H1 (cell line): ENCODE results near the gene MCM7. TPM values are rescaled to one million over a fixed set of nuclear protein-coding genes. Genes with fewer than 3 reads are reported as not detected.

Source experiments
- CTCF ChIA-PET: fragments of 300-600 bp; sonication (Branson Sonifier 250); formaldehyde crosslinking; loops from one replicate; lab custom pipeline; 2021; ENCODE audit not compliant: partially characterized antibody; lab: Charles Lee
- POLR2A ChIA-PET: fragments of 300-600 bp; sonication (Branson Sonifier 250); formaldehyde crosslinking; loops from one replicate; lab custom pipeline; 2021; ENCODE audit warnings: inconsistent platforms; ENCODE audit not compliant: partially characterized antibody; lab: Charles Lee
- DNase-seq, 2 experiments: peaks; one replicate each; pipeline versions ENCODE4 v3.0.0 to v3.0.0-alpha.2; 2010 to 2022; ENCODE audit warnings: low spot score in 2 of 2, low read depth in 1 of 2, mixed read lengths in 1 of 2
- FAIRE-seq: peaks from 2 replicates; lab custom pipeline; 2011; peaks lifted over from hg19 to GRCh38; lab: Jason Lieb, UNC
- H2AFZ ChIP-seq: 2 replicates; pipeline ENCODE4 v1.8.1; 2012; ENCODE audit warnings: low read length, inconsistent platforms
- H2AK5ac ChIP-seq: 2 replicates; pipeline ENCODE4 v1.6.1; 2013; ENCODE audit warnings: low read depth, low read length
- H2BK120ac ChIP-seq: replicated peaks from 2 replicates; pipeline ENCODE3; 2013; ENCODE audit warnings: low read depth, low read length, inconsistent platforms
- H2BK12ac ChIP-seq: 2 replicates; pipeline ENCODE4 v1.6.1; 2013; ENCODE audit warnings: low read depth, low read length
- H2BK15ac ChIP-seq: 2 replicates; pipeline ENCODE4 v1.6.1; 2013; ENCODE audit warnings: low read length
- H2BK20ac ChIP-seq: 2 replicates; pipeline ENCODE4 v1.6.1; 2013; ENCODE audit warnings: low read length
- H2BK5ac ChIP-seq: 2 replicates; pipeline ENCODE4 v1.6.1; 2013; ENCODE audit warnings: low read depth, low read length
- H3K14ac ChIP-seq: 2 replicates; pipeline ENCODE4 v1.6.1; 2013; ENCODE audit warnings: inconsistent platforms; ENCODE audit not compliant: insufficient read length
- H3K18ac ChIP-seq: 2 replicates; pipeline ENCODE4 v1.6.1; 2013; ENCODE audit warnings: low read length; ENCODE audit errors: extremely low read depth
- H3K23ac ChIP-seq: 2 replicates; pipeline ENCODE4 v1.6.1; 2013; ENCODE audit warnings: inconsistent platforms; ENCODE audit not compliant: insufficient read length
- H3K23me2 ChIP-seq: 2 replicates; pipeline ENCODE4 v1.6.1; 2013; ENCODE audit warnings: low read depth, low read length
- H3K27ac ChIP-seq: 2 replicates; pipeline ENCODE4 v1.6.1; 2011; ENCODE audit warnings: low read depth, low read length, inconsistent platforms
- H3K27me3 ChIP-seq, 4 experiments: replicated peaks in 1 of 4; 1 replicate in 1 of 4; 2 replicates in 3 of 4; pipeline versions ENCODE4 v1.6.1 to v1.8.1; 2011 to 2013; ENCODE audit warnings: low read length in 3 of 4, mild to moderate bottlenecking in 3 of 4, inconsistent platforms in 2 of 4, mixed read lengths in 2 of 4, moderate library complexity in 1 of 4; ENCODE audit not compliant: control insufficient read depth in 3 of 4, insufficient read depth in 3 of 4; ENCODE audit errors: extremely low read depth in 1 of 4
- H3K36me3 ChIP-seq, 4 experiments: 2 replicates each; pipeline versions ENCODE4 v1.6.1 to v1.8.1; 2011 to 2013; ENCODE audit warnings: mild to moderate bottlenecking in 4 of 4, low read length in 3 of 4, moderate library complexity in 2 of 4, control low read depth in 1 of 4, inconsistent platforms in 1 of 4; ENCODE audit not compliant: insufficient read depth in 4 of 4, control insufficient read depth in 2 of 4
- H3K4ac ChIP-seq: replicated peaks from 2 replicates; pipeline ENCODE3; 2013; ENCODE audit warnings: low read length, low read depth, mixed read lengths, inconsistent platforms; ENCODE audit not compliant: insufficient read length
- H3K4me1 ChIP-seq, 4 experiments: replicated peaks in 1 of 4; 1 replicate in 1 of 4; 2 replicates in 3 of 4; pipeline versions ENCODE4 v1.6.1 to v1.8.1; 2011 to 2013; ENCODE audit warnings: low read length in 3 of 4, inconsistent platforms in 2 of 4, mixed read lengths in 1 of 4; ENCODE audit not compliant: insufficient read depth in 4 of 4, control insufficient read depth in 3 of 4
- H3K4me2 ChIP-seq, 2 experiments: 2 replicates each; pipeline versions ENCODE4 v1.6.1 to v1.8.1; 2011 to 2013; ENCODE audit warnings: low read depth in 2 of 2, low read length in 2 of 2, control low read depth in 1 of 2, inconsistent platforms in 1 of 2, mild to moderate bottlenecking in 1 of 2; ENCODE audit not compliant: insufficient read depth in 1 of 2
- H3K4me3 ChIP-seq, 4 experiments: fragments of 200-600, 300-600 bp in 1 of 4; sonication (generic), shearing (Covaris generic), sonication (Bioruptor Twin) in 1 of 4; 2 replicates each; pipeline versions ENCODE4 v1.5.1 to v1.8.1; 2011 to 2016; ENCODE audit warnings: low read length in 4 of 4, low read depth in 3 of 4, control low read depth in 2 of 4, inconsistent platforms in 2 of 4, mild to moderate bottlenecking in 2 of 4, mixed read lengths in 1 of 4, moderate library complexity in 1 of 4; ENCODE audit not compliant: insufficient read depth in 2 of 4; ENCODE audit errors: extremely low read depth in 1 of 4
- H3K56ac ChIP-seq: replicated peaks from 2 replicates; pipeline ENCODE3; 2013; ENCODE audit warnings: low read depth, mild to moderate bottlenecking, mixed read lengths, low read length, inconsistent platforms; ENCODE audit not compliant: insufficient read length
- H3K79me1 ChIP-seq: 2 replicates; pipeline ENCODE4 v1.6.1; 2013; ENCODE audit warnings: low read depth, low read length, control low read depth
- H3K79me2 ChIP-seq, 2 experiments: 2 replicates each; pipeline versions ENCODE4 v1.6.1 to v1.8.1; 2012 to 2013; ENCODE audit warnings: low read length in 2 of 2, mild to moderate bottlenecking in 2 of 2, inconsistent platforms in 1 of 2; ENCODE audit not compliant: insufficient read depth in 2 of 2, control insufficient read depth in 1 of 2
- H3K9ac ChIP-seq, 4 experiments: replicated peaks in 1 of 4; 1 replicate in 1 of 4; 2 replicates in 3 of 4; pipeline versions ENCODE4 v1.6.1 to v1.8.1; 2011 to 2013; ENCODE audit warnings: low read depth in 3 of 4, low read length in 3 of 4, control low read depth in 2 of 4, mild to moderate bottlenecking in 2 of 4, moderate library complexity in 2 of 4, inconsistent platforms in 1 of 4; ENCODE audit errors: extremely low read depth in 1 of 4
- H3K9me3 ChIP-seq, 2 experiments: 2 replicates each; pipeline versions ENCODE4 v1.6.1 to v1.8.1; 2012 to 2013; ENCODE audit warnings: mild to moderate bottlenecking in 2 of 2, moderate library complexity in 2 of 2, control low read depth in 1 of 2, inconsistent platforms in 1 of 2, low read depth in 1 of 2, low read length in 1 of 2, mixed read lengths in 1 of 2; ENCODE audit not compliant: insufficient read depth in 2 of 2
- H4K20me1 ChIP-seq, 2 experiments: replicated peaks in 1 of 2; 2 replicates each; pipeline versions ENCODE3 to v1.8.1; 2011 to 2013; ENCODE audit warnings: inconsistent platforms in 2 of 2, low read length in 2 of 2, mild to moderate bottlenecking in 1 of 2; ENCODE audit not compliant: insufficient read depth in 2 of 2, control insufficient read depth in 1 of 2
- H4K5ac ChIP-seq: 2 replicates; pipeline ENCODE4 v1.6.1; 2013; ENCODE audit warnings: low read length, low read depth, mixed read lengths, inconsistent platforms; ENCODE audit not compliant: insufficient read length
- H4K8ac ChIP-seq: 2 replicates; pipeline ENCODE4 v1.8.0; 2013; ENCODE audit warnings: mild to moderate bottlenecking, moderate library complexity, low read length, inconsistent platforms; ENCODE audit not compliant: insufficient read depth; ENCODE audit errors: extremely low read depth
- H4K91ac ChIP-seq: replicated peaks from 2 replicates; pipeline ENCODE3; 2013; ENCODE audit warnings: low read length, mixed read lengths, inconsistent platforms; ENCODE audit not compliant: insufficient read length
- POLR2A ChIP-seq, 2 experiments: IDR thresholded peaks; 1 replicate in 1 of 2; 2 replicates in 1 of 2; pipeline ENCODE4 v1.6.1; 2011; ENCODE audit warnings: low read depth in 2 of 2, low read length in 2 of 2, mild to moderate bottlenecking in 2 of 2; ENCODE audit errors: control extremely low read depth in 1 of 2
- POLR2AphosphoS5 ChIP-seq: IDR thresholded peaks from 2 replicates; pipeline ENCODE4 v1.6.1; 2011; ENCODE audit warnings: low read depth, low read length
- SRF ChIP-seq: IDR thresholded peaks from 2 replicates; pipeline ENCODE4 v1.6.1; 2011; ENCODE audit warnings: mild to moderate bottlenecking, low read depth, low read length, moderate library complexity
- WGBS, 2 experiments: shearing (Covaris generic) in 1 of 2; methylation state at CpG; one replicate each; pipeline versions ENCODE4 v1.1.6 to v1.1.7; 2013 to 2015; ENCODE audit warnings: low lambda C conversion rate in 2 of 2, mixed read lengths in 2 of 2, inconsistent platforms in 1 of 2, low coverage in 1 of 2, missing lambda C conversion rate in 1 of 2; ENCODE audit not compliant: insufficient replicate concordance in 2 of 2, insufficient coverage in 1 of 2, insufficient read length in 1 of 2; ENCODE audit errors: extremely low coverage in 1 of 2, missing lambda C conversion rate in 1 of 2; 5-methylcytosine and 5-hydroxymethylcytosine counted together
- polyA plus RNA-seq, 7 experiments: library from polyadenylated mRNA; depleted of rRNA in 3 of 7; stranded (reverse) in 5 of 7; unstranded in 2 of 7; fragments of >200 nt in 5 of 7; fragments of 200-250 nt in 2 of 7; gene quantifications; 1 replicate in 5 of 7; 2 replicates in 1 of 7; 4 replicates in 1 of 7; pipeline versions ENCODE4 v1.2.1 to v1.2.3, GENCODE V29; 2011 to 2013; ENCODE audit warnings: missing spikeins in 2 of 7, mixed read lengths in 2 of 7
- total RNA-seq: library from RNA; stranded (reverse); fragmentation: NEBNext Ultra II Directional; extraction: Animal tissue kit (Norgen Biotek cat#: 25700); gene quantifications from 2 replicates; pipeline ENCODE4 v1.2.1, GENCODE V29; 2021

The MCM7 gene
- total and polyA plus RNA-seq, 2 of the 8 experiments (the other 6 are each of a cell fraction or from before 2014, with no cell fraction given) = 313 to 344 TPM

GRCh38 chr7:100099452-100099851 lies 1.7 kb downstream of the MCM7 start:
- POLR2A ChIA-PET = interaction anchor here (1.0 to 20.0 kb wide), 10 partner anchors 11 to 109 kb away, joined by 3 to 722 read pairs (median 8); partner anchors contain the start of genes CNPY4, COPS6, GPC2 and MBLAC1
- Histone ChIP-seq H2AK5ac (no peak overlapping the region; the same call in 1 of the 2 replicates), H2BK15ac (no peak overlapping the region), H3K18ac (no peak overlapping the region), H3K4me3 (peak overlapping the region; percentile 76 to 97 (median 84); a peak in 7 of 8 replicates), H3K23me2 (no peaks in the 10 kb centered on the region; the same call in 1 of the 2 replicates), H3K79me1 (peaks cover 12% of the 10 kb centered on the region), H4K20me1 (peaks cover 11 to 22% of the 10 kb centered on the region in 2 experiments), H3K4me2 (peak overlapping the region; percentile 56 to 77), H3K36me3 (peaks cover 50 to 58% (median 52%) of the 10 kb centered on the region in 4 experiments), H4K8ac (peak overlapping the region; percentile 74; the same call in 1 of the 2 replicates), H3K56ac (no peak overlapping the region), H3K23ac (no peak overlapping the region), H3K4me1 (peaks cover 0 to 8% (median 3%) of the 10 kb centered on the region in 4 experiments; a peak in 3 of 7 replicates), H2BK5ac (no peak overlapping the region; the same call in 1 of the 2 replicates), H3K9me3 (no peaks in the 10 kb centered on the region), H3K4ac (no peak overlapping the region), H3K79me2 (peaks cover 9 to 56% of the 10 kb centered on the region in 2 experiments), H2AFZ (no peak overlapping the region), H3K27me3 (no peaks in the 10 kb centered on the region), H2BK12ac (no peak overlapping the region), H4K91ac (no peak overlapping the region), H2BK20ac (no peak overlapping the region), H3K9ac (peak overlapping the region; percentile 71 to 100 (median 99)), H3K14ac (no peak overlapping the region), H4K5ac (no peak overlapping the region), H3K27ac (peak overlapping the region; percentile 98; the same call in 1 of the 2 replicates), H2BK120ac (no peak overlapping the region)
- WGBS, 2 experiments = 94% methylated on average over 12 of the region's 12 CpGs; no CpG with 5 or more reads in 1 of the 2 experiments
- CTCF ChIA-PET = interaction anchor here (0.6 to 5.9 kb wide), 3 partner anchors 14 to 538 kb away, joined by 3 to 55 read pairs (median 3); no protein-coding TSS in a partner anchor
- TF ChIP-seq SRF (no peak), POLR2A (IDR thresholded peaks at IDR 0.05; ENCODE audit: control extremely low read depth in 1 of 2, low read depth in 2 of 2, low read length in 2 of 2) (peak in 1 of 2 experiments; percentile 65; a peak in 1 of 3 replicates), POLR2AphosphoS5 (peak; percentile 80)
- no peak for DNase-seq
- no peak for FAIRE-seq
